CD14-positive monocyte (primary cell): ENCODE measurements around the gene ARNT2. TPM values are rescaled to one million over a fixed set of nuclear protein-coding genes. Genes with fewer than 3 reads are reported as not detected.

Experiments used
- DNase-seq, 3 donors: peaks; one replicate each; pipeline ENCODE4 v3.0.0-alpha.2; 2011 to 2022
- H2AFZ ChIP-seq: 2 replicates; pipeline ENCODE4 v1.6.0; 2012; ENCODE audit warnings: mild to moderate bottlenecking, low read depth, low read length, inconsistent platforms; ENCODE audit not compliant: insufficient read depth, poor library complexity, severe bottlenecking
- H3K27ac ChIP-seq, 2 donors: 1 replicate in 1 of 2; 2 replicates in 1 of 2; pipeline ENCODE4 v1.5.1; 2012 to 2013; ENCODE audit warnings: low read length in 2 of 2, control low read depth in 1 of 2, inconsistent platforms in 1 of 2, low read depth in 1 of 2, mild to moderate bottlenecking in 1 of 2
- H3K27me3 ChIP-seq, 2 donors: one replicate each; pipeline versions ENCODE4 v1.6.0 to v1.6.1; 2011 to 2013; ENCODE audit warnings: low read length in 2 of 2; ENCODE audit not compliant: control insufficient read depth in 2 of 2, insufficient read depth in 2 of 2
- H3K36me3 ChIP-seq, 2 donors: replicated peaks in 1 of 2; 1 replicate in 1 of 2; 2 replicates in 1 of 2; pipeline versions ENCODE4 v1.5.1 to v1.6.1; 2012 to 2013; ENCODE audit warnings: low read length in 2 of 2, control low read depth in 1 of 2, inconsistent platforms in 1 of 2, mild to moderate bottlenecking in 1 of 2; ENCODE audit not compliant: insufficient read depth in 2 of 2, control insufficient read depth in 1 of 2
- H3K4me1 ChIP-seq, 2 donors: 1 replicate in 1 of 2; 2 replicates in 1 of 2; pipeline versions ENCODE4 v1.5.1 to v1.6.1; 2012 to 2013; ENCODE audit warnings: low read length in 2 of 2, control low read depth in 1 of 2, inconsistent platforms in 1 of 2, mild to moderate bottlenecking in 1 of 2, moderate library complexity in 1 of 2; ENCODE audit not compliant: insufficient read depth in 2 of 2, control insufficient read depth in 1 of 2
- H3K4me2 ChIP-seq: replicated peaks from 2 replicates; pipeline ENCODE3; 2012; ENCODE audit warnings: low read length, moderate library complexity, mild to moderate bottlenecking; ENCODE audit not compliant: poor library complexity, severe bottlenecking; ENCODE audit errors: extremely low read depth
- H3K4me3 ChIP-seq, 3 experiments: fragments of 200-600 bp in 1 of 3; sonication (generic) in 1 of 3; replicated peaks in 1 of 3; 1 replicate in 2 of 3; 2 replicates in 1 of 3; pipeline ENCODE4 v1.5.1; 2011 to 2013; ENCODE audit warnings: low read length in 3 of 3, mild to moderate bottlenecking in 3 of 3, control low read depth in 2 of 3, low read depth in 2 of 3, inconsistent platforms in 1 of 3, moderate library complexity in 1 of 3
- H3K79me2 ChIP-seq: 2 replicates; pipeline ENCODE4 v1.6.0; 2012; ENCODE audit warnings: mild to moderate bottlenecking, control low read depth, inconsistent platforms, low read length, moderate library complexity; ENCODE audit not compliant: insufficient read depth
- H3K9ac ChIP-seq: 2 replicates; pipeline ENCODE4 v1.6.0; 2017; ENCODE audit warnings: low read length, mild to moderate bottlenecking; ENCODE audit not compliant: insufficient read depth, poor library complexity, severe bottlenecking
- H3K9me3 ChIP-seq, 2 donors: replicated peaks in 1 of 2; 1 replicate in 1 of 2; 2 replicates in 1 of 2; pipeline versions ENCODE4 v1.5.1 to v1.6.1; 2012 to 2013; ENCODE audit warnings: low read length in 2 of 2, control low read depth in 1 of 2; ENCODE audit not compliant: control insufficient read depth in 1 of 2, insufficient read depth in 1 of 2
- H4K20me1 ChIP-seq: 2 replicates; pipeline ENCODE4 v1.6.0; 2012; ENCODE audit warnings: mild to moderate bottlenecking, low read length, control low read depth, moderate library complexity; ENCODE audit not compliant: insufficient read depth
- H3K27ac Mint-ChIP-seq, 7 donors: one replicate each; pipeline ENCODE4 v1.8.0; 2020; ENCODE audit warnings: mild to moderate bottlenecking in 7 of 7, mixed read lengths in 7 of 7, moderate library complexity in 6 of 7, inconsistent platforms in 2 of 7
- H3K27me3 Mint-ChIP-seq, 3 donors: one replicate each; pipeline ENCODE4 v1.8.0; 2021 to 2022; ENCODE audit warnings: low read depth in 3 of 3, mild to moderate bottlenecking in 3 of 3, mixed read lengths in 3 of 3, moderate library complexity in 3 of 3, inconsistent platforms in 1 of 3
- H3K36me3 Mint-ChIP-seq, 2 donors: one replicate each; pipeline ENCODE4 v1.8.0; 2020; ENCODE audit warnings: mixed read lengths in 2 of 2, inconsistent platforms in 1 of 2, mild to moderate bottlenecking in 1 of 2
- H3K4me1 Mint-ChIP-seq: one replicate; pipeline ENCODE4 v1.8.0; 2020; ENCODE audit warnings: mild to moderate bottlenecking, mixed read lengths
- H3K4me3 Mint-ChIP-seq, 2 donors: one replicate each; pipeline ENCODE4 v1.8.0; 2020; ENCODE audit warnings: mild to moderate bottlenecking in 2 of 2, mixed read lengths in 2 of 2, moderate library complexity in 1 of 2
- H3K9me3 Mint-ChIP-seq, 7 donors: one replicate each; pipeline ENCODE4 v1.8.0; 2020 to 2022; ENCODE audit warnings: mixed read lengths in 7 of 7, mild to moderate bottlenecking in 6 of 7, moderate library complexity in 6 of 7, inconsistent platforms in 2 of 7
- WGBS: methylation state at CpG from one replicate; pipeline ENCODE4 v1.1.5; 2013; ENCODE audit warnings: missing lambda C conversion rate; ENCODE audit not compliant: insufficient coverage; 5-methylcytosine and 5-hydroxymethylcytosine counted together
- intact Hi-C, 2 donors: fragments of 100-400 bp; cut with micrococcal nuclease; formaldehyde crosslinking; loops; one replicate each; pipeline versions ENCODE4 v1.15.0 to v1.15.1; 2023
- polyA plus RNA-seq, 3 donors: library from polyadenylated mRNA; depleted of rRNA in 1 of 3; unstranded in 2 of 3; stranded (reverse) in 1 of 3; fragments of 300-500 nt in 2 of 3; fragments of >200 nt in 1 of 3; fragmentation: Illumina TruSeq in 2 of 3; gene quantifications; 1 replicate in 2 of 3; 2 replicates in 1 of 3; pipeline ENCODE4 v1.2.3, GENCODE V29; 2012 to 2021
- TF ChIP-seq, protein P1 (sequence below): fragments of 200-600 bp; IDR thresholded peaks from one replicate; pipeline ENCODE4 v1.8.0; 2022; ENCODE audit warnings: antibody characterized with exemption, mild to moderate bottlenecking

Gene ARNT2
- polyA plus RNA-seq, 3 donors = not detected

GRCh38 chr15:80458580-80458979 is 54.4 kb downstream of the ARNT2 start:
- Mint-ChIP-seq H3K9me3 (peaks cover 0 to 2% (median 0%) of the 10 kb centered on the region in 7 donors), H3K36me3 (peaks cover 0 to 3% of the 10 kb centered on the region in 2 donors), H3K4me3 (peak overlapping the region in 1 of 2 donors; percentile 43), H3K27ac (no peak overlapping the region), H3K27me3 (peaks cover 57 to 77% (median 67%) of the 10 kb centered on the region in 3 donors), H3K4me1 (peaks cover 11% of the 10 kb centered on the region)
- no peaks in the 10 kb centered on the region for H4K20me1 ChIP-seq
- H3K27ac ChIP-seq = no peak overlapping the region
- no peak overlapping the region for H3K4me2 ChIP-seq
- H2AFZ ChIP-seq = no peak overlapping the region
- H3K9me3 ChIP-seq = no peaks in the 10 kb centered on the region
- no CpG with 5 or more reads among the region's 2 CpGs for WGBS
- peaks cover 5 to 8% of the 10 kb centered on the region in 2 donors for H3K4me1 ChIP-seq
- no peak for DNase-seq
- H3K4me3 ChIP-seq = no peak overlapping the region
- H3K9ac ChIP-seq = no peak overlapping the region
- H3K27me3 ChIP-seq = peaks cover 37 to 71% of the 10 kb centered on the region in 2 donors
- intact Hi-C loops = loop anchor here (5.0 to 10.0 kb wide), 3 partner anchors 319 to 806 kb away; partner anchors contain the start of gene CEMIP (in 2 of the 2)
- no peaks in the 10 kb centered on the region for H3K79me2 ChIP-seq
- TF ChIP-seq, protein P1, sequence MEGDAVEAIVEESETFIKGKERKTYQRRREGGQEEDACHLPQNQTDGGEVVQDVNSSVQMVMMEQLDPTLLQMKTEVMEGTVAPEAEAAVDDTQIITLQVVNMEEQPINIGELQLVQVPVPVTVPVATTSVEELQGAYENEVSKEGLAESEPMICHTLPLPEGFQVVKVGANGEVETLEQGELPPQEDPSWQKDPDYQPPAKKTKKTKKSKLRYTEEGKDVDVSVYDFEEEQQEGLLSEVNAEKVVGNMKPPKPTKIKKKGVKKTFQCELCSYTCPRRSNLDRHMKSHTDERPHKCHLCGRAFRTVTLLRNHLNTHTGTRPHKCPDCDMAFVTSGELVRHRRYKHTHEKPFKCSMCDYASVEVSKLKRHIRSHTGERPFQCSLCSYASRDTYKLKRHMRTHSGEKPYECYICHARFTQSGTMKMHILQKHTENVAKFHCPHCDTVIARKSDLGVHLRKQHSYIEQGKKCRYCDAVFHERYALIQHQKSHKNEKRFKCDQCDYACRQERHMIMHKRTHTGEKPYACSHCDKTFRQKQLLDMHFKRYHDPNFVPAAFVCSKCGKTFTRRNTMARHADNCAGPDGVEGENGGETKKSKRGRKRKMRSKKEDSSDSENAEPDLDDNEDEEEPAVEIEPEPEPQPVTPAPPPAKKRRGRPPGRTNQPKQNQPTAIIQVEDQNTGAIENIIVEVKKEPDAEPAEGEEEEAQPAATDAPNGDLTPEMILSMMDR = no peak
- H3K36me3 ChIP-seq = no peaks in the 10 kb centered on the region

GRCh38 chr15:80459380-80459779 is 55.2 kb downstream of the ARNT2 start:
- intact Hi-C loops = loop anchor here (5.0 to 10.0 kb wide), 3 partner anchors 318 to 805 kb away; partner anchors contain the start of gene CEMIP (in 2 of the 2)
- no peaks in the 10 kb centered on the region for H3K9me3 ChIP-seq
- DNase-seq = no peak
- H3K79me2 ChIP-seq = no peaks in the 10 kb centered on the region
- H3K27me3 ChIP-seq = peaks cover 39 to 79% of the 10 kb centered on the region in 2 donors
- H3K4me1 ChIP-seq = peaks cover 5 to 8% of the 10 kb centered on the region in 2 donors
- no peaks in the 10 kb centered on the region for H3K36me3 ChIP-seq
- Mint-ChIP-seq H3K9me3 (peaks cover 0 to 2% (median 0%) of the 10 kb centered on the region in 7 donors), H3K4me1 (peaks cover 11% of the 10 kb centered on the region), H3K36me3 (peaks cover 0 to 3% of the 10 kb centered on the region in 2 donors), H3K27ac (no peak overlapping the region), H3K27me3 (peaks cover 65 to 83% (median 70%) of the 10 kb centered on the region in 3 donors), H3K4me3 (peak overlapping the region in 1 of 2 donors; percentile 0)
- H3K4me2 ChIP-seq = no peak overlapping the region
- H3K9ac ChIP-seq = no peak overlapping the region
- H4K20me1 ChIP-seq = no peaks in the 10 kb centered on the region
- WGBS = 20% methylated on average over 1 of the region's 6 CpGs
- no peak overlapping the region for H3K4me3 ChIP-seq
- TF ChIP-seq, protein P1 = no peak
- no peak overlapping the region for H2AFZ ChIP-seq
- H3K27ac ChIP-seq = no peak overlapping the region
